HCT116 (cell line): ENCODE data around the gene FCN3. TPM values are rescaled to one million over a fixed set of nuclear protein-coding genes. Genes with fewer than 3 reads are reported as not detected.

Source experiments
- ATAC-seq: fragments of 200-7000 bp; cut with Tn5 transposase; 2 replicates; pipeline ENCODE4 v1.9.1; 2020; ENCODE audit warnings: mild to moderate bottlenecking, moderate library complexity
- BruUV-seq: library from RNA; stranded (reverse); fragments of 400-500 nt; replicated peaks from 2 replicates; lab custom pipeline; 2021; lab: Mats Ljungman, UMichigan
- CTCF ChIA-PET: fragments of 300-600 bp; sonication (Branson Sonifier 250); formaldehyde crosslinking; loops from one replicate; lab custom pipeline; 2021; ENCODE audit warnings: antibody characterized with exemption; lab: Charles Lee
- POLR2A ChIA-PET: fragments of 300-600, 350-600 bp; sonication (Branson Sonifier 250); formaldehyde crosslinking; loops from one replicate; lab custom pipeline; 2021; ENCODE audit warnings: antibody characterized with exemption; lab: Charles Lee
- RAD21 ChIA-PET, 2 experiments: fragments of 300-600 bp; sonication (Branson Sonifier 250); formaldehyde crosslinking; loops; one replicate each; lab custom pipeline; 2023; ENCODE audit warnings: low total read pairs in 2 of 2; ENCODE audit not compliant: uncharacterized antibody in 2 of 2, unreplicated experiment in 2 of 2, low non-redundant PET in 1 of 2; lab: Charles Lee
- DNase-seq: peaks from one replicate; pipeline ENCODE4 v3.0.0-alpha.2; 2010; ENCODE audit warnings: low read depth, low spot score
- H2AFZ ChIP-seq: fragments of 200-600 bp; shearing (Covaris generic), sonication (generic); 2 replicates; pipeline ENCODE4 v1.6.1; 2017; ENCODE audit warnings: low read depth, mixed run types, mixed read lengths, antibody characterized with exemption, low read length; ENCODE audit not compliant: poor library complexity, severe bottlenecking
- H3K27ac ChIP-seq: 2 replicates; pipeline ENCODE4 v1.5.1; 2012; ENCODE audit warnings: low read depth, low read length
- H3K27me3 ChIP-seq: fragments of 200-600 bp; sonication (generic); 2 replicates; pipeline ENCODE4 v1.6.1; 2016; ENCODE audit warnings: mixed run types, low read length, mixed read lengths; ENCODE audit not compliant: insufficient read depth
- H3K36me3 ChIP-seq, 2 experiments: fragments of 200-500 bp in 1 of 2; fragments of 200-600 bp in 1 of 2; sonication (Bioruptor generic) in 1 of 2; sonication (generic) in 1 of 2; 2 replicates each; pipeline versions ENCODE4 v1.5.1 to v1.6.1; 2014 to 2016; ENCODE audit warnings: low read length in 2 of 2, inconsistent platforms in 1 of 2, mixed read lengths in 1 of 2, mixed run types in 1 of 2; ENCODE audit not compliant: insufficient read depth in 2 of 2, control insufficient read depth in 1 of 2
- H3K4me1 ChIP-seq, 2 experiments: fragments of 200-600 bp in 1 of 2; sonication (generic) in 1 of 2; 2 replicates each; pipeline versions ENCODE4 v1.5.1 to v1.6.1; 2012 to 2017; ENCODE audit warnings: low read length in 2 of 2, inconsistent platforms in 1 of 2, mild to moderate bottlenecking in 1 of 2, mixed read lengths in 1 of 2, mixed run types in 1 of 2, moderate library complexity in 1 of 2; ENCODE audit not compliant: insufficient read depth in 2 of 2, control insufficient read depth in 1 of 2
- H3K4me2 ChIP-seq: fragments of 200-600 bp; sonication (generic); 2 replicates; pipeline ENCODE4 v1.6.1; 2017; ENCODE audit warnings: mixed run types, low read length, mixed read lengths
- H3K4me3 ChIP-seq, 2 experiments: fragments of 200-600 bp in 1 of 2; sonication (generic) in 1 of 2; replicated peaks in 1 of 2; 2 replicates each; pipeline ENCODE4 v1.5.1; 2011 to 2016; ENCODE audit warnings: low read length in 2 of 2, control low read depth in 1 of 2, low read depth in 1 of 2, mild to moderate bottlenecking in 1 of 2, mixed read lengths in 1 of 2, mixed run types in 1 of 2
- H3K79me2 ChIP-seq: fragments of 200-600 bp; sonication (generic); 2 replicates; pipeline ENCODE4 v1.6.1; 2017; ENCODE audit warnings: mild to moderate bottlenecking, mixed run types, low read length, moderate library complexity, mixed read lengths; ENCODE audit not compliant: insufficient read depth
- H3K9ac ChIP-seq: fragments of 200-600 bp; sonication (generic); 2 replicates; pipeline ENCODE4 v1.6.1; 2016; ENCODE audit warnings: low read length, mixed read lengths
- H3K9me2 ChIP-seq: fragments of 200-600 bp; sonication (generic), shearing (Covaris generic); 2 replicates; pipeline ENCODE4 v1.6.1; 2017; ENCODE audit warnings: mixed run types, mild to moderate bottlenecking, moderate library complexity; ENCODE audit not compliant: insufficient read depth
- H3K9me3 ChIP-seq, 2 experiments: fragments of 200-500 bp in 1 of 2; fragments of 200-600 bp in 1 of 2; sonication (Bioruptor generic) in 1 of 2; sonication (generic) in 1 of 2; 2 replicates each; pipeline ENCODE4 v1.6.1; 2014 to 2017; ENCODE audit warnings: low read length in 2 of 2, mixed read lengths in 2 of 2, inconsistent platforms in 1 of 2, low read depth in 1 of 2, mild to moderate bottlenecking in 1 of 2, mixed run types in 1 of 2, moderate library complexity in 1 of 2; ENCODE audit not compliant: control insufficient read depth in 1 of 2, insufficient read depth in 1 of 2
- H4K20me1 ChIP-seq: fragments of 200-600 bp; sonication (generic), shearing (Covaris generic); 2 replicates; pipeline ENCODE4 v1.6.1; 2017; ENCODE audit warnings: mixed run types, mild to moderate bottlenecking, moderate library complexity; ENCODE audit not compliant: insufficient read depth
- CTCF ChIP-seq, 3 experiments: fragments of 200-600 bp in 1 of 3; sonication (generic) in 1 of 3; IDR thresholded peaks in 2 of 3; conservative IDR thresholded peaks in 1 of 3; 2 replicates each; pipeline ENCODE4 v1.5.1; 2012 to 2017; ENCODE audit warnings: low read depth in 2 of 3, low read length in 2 of 3, antibody characterized with exemption in 1 of 3, borderline replicate concordance in 1 of 3, control low read depth in 1 of 3, mild to moderate bottlenecking in 1 of 3, mixed read lengths in 1 of 3, mixed run types in 1 of 3, moderate library complexity in 1 of 3; ENCODE audit not compliant: insufficient read depth in 1 of 3
- POLR2A ChIP-seq: IDR thresholded peaks from 2 replicates; pipeline ENCODE4 v1.7.0; 2011; ENCODE audit warnings: borderline replicate concordance; ENCODE audit not compliant: insufficient read depth, insufficient read length; ENCODE audit errors: extremely low read depth
- POLR2AphosphoS5 ChIP-seq: IDR thresholded peaks from 2 replicates; pipeline ENCODE4 v1.6.1; 2011; ENCODE audit warnings: mild to moderate bottlenecking, low read depth, low read length, moderate library complexity
- ZBTB33 ChIP-seq: IDR thresholded peaks from 2 replicates; pipeline ENCODE4 v1.6.1; 2011; ENCODE audit warnings: mild to moderate bottlenecking, low read length, moderate library complexity; ENCODE audit not compliant: insufficient replicate concordance; ENCODE audit errors: extremely low read depth
- intact Hi-C: fragments of 100-400 bp; cut with micrococcal nuclease; formaldehyde crosslinking; loops from 2 replicates; pipeline ENCODE4 v1.10.0; 2022
- total RNA-seq: library from RNA; stranded (reverse); gene quantifications from one replicate; pipeline ENCODE4 v1.2.1, GENCODE V29; 2021; ENCODE audit not compliant: unreplicated experiment

FCN3 gene
- total RNA-seq, 1 experiment from 2014 or later, result 1.2 TPM

- DNase-seq, result peak; percentile 73
- H3K4me3 ChIP-seq, result peak overlapping the region; percentile 67 to 69
- peaks cover 0 to 4% of the 10 kb centered on the region in 2 experiments; a peak in 1 of 4 replicates for H3K36me3 ChIP-seq
- no peaks in the 10 kb centered on the region for H4K20me1 ChIP-seq
- ChIA-PET CTCF (interaction anchor here (0.5 to 3.3 kb wide), 24 partner anchors 8 to 509 kb away, joined by 3 to 28 read pairs (median 4); partner anchors contain the start of genes CD164L2 and GPR3), RAD21 (interaction anchor here in 1 of 2 experiments (0.6 kb wide), 1 partner anchor 58 kb away, joined by 7 read pairs; no protein-coding TSS in a partner anchor), POLR2A (interaction anchor here (0.6 to 2.6 kb wide), 18 partner anchors 8 to 366 kb away, joined by 3 to 26 read pairs (median 4); partner anchors contain the start of genes CD164L2, GPR3 and SYTL1)
- H3K9ac ChIP-seq, result peak overlapping the region; percentile 78
- no peaks in the 10 kb centered on the region for H3K27me3 ChIP-seq
- H2AFZ ChIP-seq, result peak overlapping the region; percentile 68
- BruUV-seq, result no TSS peak
- TF ChIP-seq ZBTB33 (peak; percentile 14), POLR2AphosphoS5 (peak; percentile 68), POLR2A (peak; percentile 25), CTCF (IDR thresholded peaks at IDR 0.05 in 2 of 3, conservative IDR thresholded peaks at IDR 0.05 in 1 of 3; ENCODE audit: borderline replicate concordance in 1 of 3, insufficient read depth in 1 of 3, low read depth in 2 of 3, low read length in 2 of 3) (no peak)
- peaks cover 12 to 32% of the 10 kb centered on the region in 2 experiments for H3K4me1 ChIP-seq
- H3K27ac ChIP-seq, result peak overlapping the region; percentile 100
- H3K9me2 ChIP-seq, result no peaks in the 10 kb centered on the region
- peaks cover 3% of the 10 kb centered on the region; the same call in 1 of the 2 replicates for H3K79me2 ChIP-seq
- peak overlapping the region; percentile 95 for H3K4me2 ChIP-seq
- H3K9me3 ChIP-seq, result no peaks in the 10 kb centered on the region
- ATAC-seq, result peak; percentile 75
- intact Hi-C loops, result no loop called here
Observed at GRCh38 chr1:27365372-27366112, 9.1 kb downstream of the FCN3 start.
